HFFc6 (cell line): ENCODE results near the gene EVA1B. TPM values are rescaled to one million over a fixed set of nuclear protein-coding genes. Genes with fewer than 3 reads are reported as not detected.

ENCODE experiments used
- DNase-seq: peaks from one replicate; pipeline ENCODE4 v3.0.0-alpha.2; 2018
- H3K27ac Mint-ChIP-seq: 2 replicates; pipeline ENCODE4 v1.8.0; 2020; ENCODE audit warnings: mild to moderate bottlenecking, mixed read lengths
- H3K27me3 Mint-ChIP-seq: 2 replicates; pipeline ENCODE4 v1.8.0; 2021; ENCODE audit warnings: mild to moderate bottlenecking, moderate library complexity, mixed read lengths; ENCODE audit not compliant: insufficient read depth
- H3K36me3 Mint-ChIP-seq: 2 replicates; pipeline ENCODE4 v1.8.0; 2021; ENCODE audit warnings: low read depth, mixed read lengths
- H3K4me1 Mint-ChIP-seq: 2 replicates; pipeline ENCODE4 v1.8.0; 2020; ENCODE audit warnings: low read depth, mixed read lengths
- H3K4me3 Mint-ChIP-seq: 2 replicates; pipeline ENCODE4 v1.8.0; 2020; ENCODE audit warnings: mild to moderate bottlenecking, moderate library complexity, mixed read lengths
- H3K9me3 Mint-ChIP-seq: 2 replicates; pipeline ENCODE4 v1.8.0; 2020; ENCODE audit warnings: mild to moderate bottlenecking, mixed read lengths
- total RNA-seq, 6 experiments: library from RNA; stranded (reverse); fragmentation: NEBNext Ultra II Directional; extraction: Animal tissue kit (Norgen Biotek cat#: 25700); gene quantifications; 2 replicates in 1 of 6; 3 replicates in 5 of 6; pipeline ENCODE4 v1.2.3, GENCODE V29; 2021
- TF ChIP-seq, protein P1 (sequence below): fragments of 200-600 bp; sonication (generic); IDR thresholded peaks from 2 replicates; pipeline ENCODE4 v1.5.0; 2021; ENCODE audit warnings: antibody characterized with exemption, mild to moderate bottlenecking

The EVA1B gene
- total RNA-seq, 6 experiments from 2014 or later = 152 to 206 (median 155) TPM

DNA sequence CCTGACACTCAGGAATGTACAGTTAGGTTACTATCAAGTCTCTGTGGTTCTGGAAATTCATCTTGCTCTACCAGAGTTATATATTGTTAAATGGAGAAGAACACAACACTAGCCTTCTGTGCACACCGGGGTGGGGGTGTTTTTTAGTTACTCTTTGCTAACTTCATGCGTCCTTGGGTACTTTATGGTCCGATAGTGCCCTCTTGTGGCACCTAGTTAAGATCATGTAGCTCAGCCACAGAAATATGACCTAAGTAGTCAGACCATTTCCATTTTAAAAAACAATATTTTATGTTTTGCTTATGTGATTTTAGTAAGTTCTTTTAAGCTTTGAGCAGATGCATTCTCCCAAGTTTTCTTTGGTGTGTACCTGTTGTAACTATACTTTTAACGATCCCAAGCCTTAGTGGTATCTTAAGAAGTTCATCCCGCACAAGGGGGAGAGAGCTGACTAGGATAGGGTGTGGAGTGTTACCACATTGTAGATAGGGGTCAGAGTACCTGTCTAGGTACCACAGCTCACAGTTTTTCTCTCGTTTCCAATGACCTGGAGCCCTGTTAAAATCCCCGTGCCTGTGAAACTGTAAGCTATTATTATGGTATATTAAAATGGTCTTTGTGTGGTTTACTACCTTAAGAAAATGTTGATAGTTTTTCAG, 37.9 kb downstream of the EVA1B start:
- DNase-seq = peak; percentile 80
- Mint-ChIP-seq H3K36me3 (peaks cover 32% of the 10 kb centered on the region), H3K4me1 (peaks cover 41% of the 10 kb centered on the region)

DNA sequence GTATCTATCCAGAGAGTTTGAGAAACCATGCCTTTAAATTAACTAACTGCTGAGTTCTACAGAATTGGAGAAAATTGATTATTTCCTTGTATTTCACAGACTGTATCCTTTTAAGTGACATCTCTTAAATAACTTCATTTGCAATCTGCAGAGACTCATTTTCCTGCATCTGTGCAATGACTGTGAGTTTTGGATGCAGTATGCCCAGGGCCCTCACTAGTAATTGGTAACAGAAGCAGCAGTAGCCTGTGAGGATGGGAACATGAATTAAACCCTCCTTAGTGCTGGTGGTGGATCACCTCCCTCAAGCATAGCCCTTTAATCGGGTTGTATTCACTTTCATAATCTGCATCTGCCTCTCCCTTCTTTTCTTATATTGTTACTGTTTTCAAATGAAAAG, 38.9 kb downstream of the EVA1B start:
- no peaks in the 10 kb centered on the region for H3K9me3 Mint-ChIP-seq
- peaks cover 27% of the 10 kb centered on the region for H3K36me3 Mint-ChIP-seq
- no peak overlapping the region for H3K4me3 Mint-ChIP-seq
- TF ChIP-seq, protein P1, sequence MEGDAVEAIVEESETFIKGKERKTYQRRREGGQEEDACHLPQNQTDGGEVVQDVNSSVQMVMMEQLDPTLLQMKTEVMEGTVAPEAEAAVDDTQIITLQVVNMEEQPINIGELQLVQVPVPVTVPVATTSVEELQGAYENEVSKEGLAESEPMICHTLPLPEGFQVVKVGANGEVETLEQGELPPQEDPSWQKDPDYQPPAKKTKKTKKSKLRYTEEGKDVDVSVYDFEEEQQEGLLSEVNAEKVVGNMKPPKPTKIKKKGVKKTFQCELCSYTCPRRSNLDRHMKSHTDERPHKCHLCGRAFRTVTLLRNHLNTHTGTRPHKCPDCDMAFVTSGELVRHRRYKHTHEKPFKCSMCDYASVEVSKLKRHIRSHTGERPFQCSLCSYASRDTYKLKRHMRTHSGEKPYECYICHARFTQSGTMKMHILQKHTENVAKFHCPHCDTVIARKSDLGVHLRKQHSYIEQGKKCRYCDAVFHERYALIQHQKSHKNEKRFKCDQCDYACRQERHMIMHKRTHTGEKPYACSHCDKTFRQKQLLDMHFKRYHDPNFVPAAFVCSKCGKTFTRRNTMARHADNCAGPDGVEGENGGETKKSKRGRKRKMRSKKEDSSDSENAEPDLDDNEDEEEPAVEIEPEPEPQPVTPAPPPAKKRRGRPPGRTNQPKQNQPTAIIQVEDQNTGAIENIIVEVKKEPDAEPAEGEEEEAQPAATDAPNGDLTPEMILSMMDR = no peak
- no peaks in the 10 kb centered on the region for H3K27me3 Mint-ChIP-seq
- H3K27ac Mint-ChIP-seq = peak overlapping the region; percentile 47; the same call in 1 of the 2 replicates
- peaks cover 48% of the 10 kb centered on the region for H3K4me1 Mint-ChIP-seq
- DNase-seq = no peak

More for the DNA sequence above, 37.9 kb downstream of the EVA1B start:
- TF ChIP-seq, protein P1 = peak; percentile 89
- H3K9me3 Mint-ChIP-seq = no peaks in the 10 kb centered on the region
- no peak overlapping the region for H3K4me3 Mint-ChIP-seq
- peak overlapping the region; percentile 38 for H3K27ac Mint-ChIP-seq
- no peaks in the 10 kb centered on the region for H3K27me3 Mint-ChIP-seq

DNA sequence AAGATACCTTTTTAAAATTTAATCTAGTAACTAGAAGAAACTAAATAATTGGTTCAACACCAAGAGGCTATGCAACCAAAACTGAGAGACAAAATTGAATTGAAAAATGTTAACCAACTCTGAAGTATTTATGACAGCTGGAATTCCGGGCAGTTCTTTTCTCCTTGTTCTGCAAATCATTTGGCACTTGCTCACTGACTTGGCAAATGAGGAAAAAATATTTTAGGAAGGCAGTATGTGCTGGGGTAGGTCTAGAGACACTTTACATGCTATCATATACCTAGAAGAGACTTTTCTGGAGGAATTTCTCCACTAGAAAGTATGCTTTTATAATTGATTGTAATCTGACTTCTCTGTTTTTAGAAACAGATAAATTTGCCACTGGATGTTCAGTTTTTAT, 39.4 kb downstream of the EVA1B start:
- Mint-ChIP-seq H3K4me1 (peaks cover 48% of the 10 kb centered on the region), H3K36me3 (peaks cover 22% of the 10 kb centered on the region), H3K27ac (peak overlapping the region; percentile 47)

DNA sequence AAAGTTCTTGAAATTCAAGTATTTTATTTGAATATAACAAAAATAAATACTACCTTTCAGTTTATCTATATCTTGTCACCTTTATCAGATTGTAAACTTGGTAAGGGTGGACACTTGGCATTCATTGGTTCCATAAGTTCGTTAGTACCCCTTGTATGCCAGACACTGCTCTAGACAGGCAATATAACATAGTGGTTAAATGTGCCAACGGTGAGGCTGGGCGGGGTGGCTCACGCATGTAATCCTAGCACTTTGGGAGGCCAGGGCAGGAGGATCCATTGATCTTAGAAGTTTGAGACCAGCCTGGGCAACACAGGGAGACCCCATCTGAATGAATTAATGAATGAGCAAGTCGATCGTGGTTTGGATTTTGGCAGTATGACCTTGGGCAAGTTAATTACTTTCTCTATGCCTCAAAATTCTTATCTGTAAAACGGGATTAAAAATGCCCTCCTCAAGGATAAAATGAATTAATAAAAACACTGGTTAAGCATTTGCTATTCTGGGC, 43.6 kb downstream of the EVA1B start:
- Mint-ChIP-seq H3K9me3 (no peaks in the 10 kb centered on the region), H3K36me3 (peaks cover 9% of the 10 kb centered on the region), H3K4me1 (peaks cover 39% of the 10 kb centered on the region), H3K27ac (peak overlapping the region; percentile 37), H3K4me3 (no peak overlapping the region), H3K27me3 (no peaks in the 10 kb centered on the region)
- TF ChIP-seq, protein P1 = no peak
- no peak for DNase-seq

More for the DNA sequence above, 39.4 kb downstream of the EVA1B start:
- DNase-seq = no peak
- no peaks in the 10 kb centered on the region for H3K9me3 Mint-ChIP-seq
- no peaks in the 10 kb centered on the region for H3K27me3 Mint-ChIP-seq
- no peak overlapping the region for H3K4me3 Mint-ChIP-seq
- TF ChIP-seq, protein P1 = no peak

DNA sequence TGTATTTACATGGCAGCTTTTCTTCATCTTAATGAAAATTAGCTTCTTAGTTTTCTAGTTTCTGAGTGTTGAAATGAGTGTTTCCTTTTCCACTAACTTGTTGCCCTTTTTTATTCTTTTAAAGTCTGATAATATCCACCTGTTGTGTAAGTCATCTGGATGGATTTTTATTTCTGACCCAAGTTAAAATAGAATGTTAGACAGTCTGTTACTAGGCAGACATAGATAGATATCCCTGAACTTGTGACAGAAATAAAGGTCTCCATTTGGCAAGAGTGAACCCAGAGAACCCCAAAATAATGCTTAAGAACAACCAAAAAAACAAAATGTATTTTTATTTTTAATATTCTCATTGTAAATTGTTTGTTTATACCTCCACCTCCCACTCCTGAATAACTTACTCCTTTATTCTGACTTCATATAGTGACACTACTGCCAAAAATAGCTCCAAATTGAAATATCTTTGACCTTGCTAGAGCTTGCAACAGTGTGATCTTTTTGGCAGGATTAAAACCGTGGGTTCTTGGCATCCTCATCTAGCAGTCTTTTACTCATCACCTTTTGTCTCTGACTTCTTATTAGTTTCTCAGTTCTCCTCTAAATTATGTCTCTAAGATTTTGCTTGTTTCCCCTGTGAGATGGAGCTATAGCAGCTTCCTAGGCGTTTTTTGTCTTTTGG, 44.2 kb downstream of the EVA1B start:
- Mint-ChIP-seq H3K36me3 (peaks cover 11% of the 10 kb centered on the region), H3K27ac (peak overlapping the region; percentile 13; the same call in 1 of the 2 replicates), H3K27me3 (no peaks in the 10 kb centered on the region), H3K4me1 (peaks cover 33% of the 10 kb centered on the region), H3K4me3 (no peak overlapping the region), H3K9me3 (no peaks in the 10 kb centered on the region)
- DNase-seq = no peak
- TF ChIP-seq, protein P1 = no peak
